PC-9 (cell line): ENCODE results near the gene RNF146. TPM values are rescaled to one million over a fixed set of nuclear protein-coding genes. Genes with fewer than 3 reads are reported as not detected.
A peak's percentile ranks its signal among the peaks of the same experiment; 100 is the strongest.

Source experiments
- BruUV-seq: library from RNA; stranded (reverse); fragments of 400-500 nt; replicated peaks from 2 replicates; lab custom pipeline; 2021; lab: Mats Ljungman, UMichigan
- CTCF ChIA-PET: fragments of 300-600 bp; sonication (Branson Sonifier 250); formaldehyde crosslinking; loops from one replicate; lab custom pipeline; 2022; ENCODE audit warnings: antibody characterized with exemption; lab: Charles Lee
- POLR2A ChIA-PET: fragments of 300-600 bp; sonication (Branson Sonifier 250); formaldehyde crosslinking; loops from one replicate; lab custom pipeline; 2022; ENCODE audit warnings: antibody characterized with exemption; ENCODE audit not compliant: unreplicated experiment; lab: Charles Lee
- DNase-seq, 2 experiments: peaks; one replicate each; pipeline versions ENCODE4 v3.0.0 to v3.0.0-alpha.2; 2015 to 2022; ENCODE audit warnings: mixed read lengths in 1 of 2
- H2AFZ ChIP-seq: fragments of 200-600 bp; sonication (generic); 2 replicates; pipeline ENCODE4 v1.8.1; 2017; ENCODE audit warnings: antibody characterized with exemption
- H3F3A ChIP-seq: fragments of 200-600 bp; sonication (generic); 2 replicates; pipeline ENCODE4 v1.8.1; 2017; ENCODE audit warnings: antibody characterized with exemption, mild to moderate bottlenecking, low read depth; ENCODE audit not compliant: insufficient read depth
- H3K27ac ChIP-seq: fragments of 200-600 bp; sonication (generic); 2 replicates; pipeline ENCODE4 v1.6.1; 2016; ENCODE audit warnings: mixed run types
- H3K27me3 ChIP-seq: fragments of 200-600 bp; sonication (generic); 2 replicates; pipeline ENCODE4 v1.6.1; 2016; ENCODE audit warnings: low read depth, mixed run types; ENCODE audit not compliant: insufficient read depth
- H3K36me3 ChIP-seq: fragments of 200-600 bp; sonication (generic); 2 replicates; pipeline ENCODE4 v1.6.1; 2016; ENCODE audit warnings: low read depth, mixed run types
- H3K4me1 ChIP-seq: fragments of 200-600 bp; sonication (generic); replicated peaks from 2 replicates; pipeline ENCODE4 v1.6.1; 2016; ENCODE audit warnings: mixed run types; ENCODE audit not compliant: insufficient read depth
- H3K4me2 ChIP-seq: fragments of 200-600 bp; sonication (generic); 2 replicates; pipeline ENCODE4 v1.6.1; 2017; ENCODE audit warnings: mixed run types
- H3K4me3 ChIP-seq: fragments of 200-600 bp; sonication (generic); 2 replicates; pipeline ENCODE4 v1.6.1; 2016; ENCODE audit warnings: mixed run types
- H3K79me2 ChIP-seq: fragments of 200-600 bp; sonication (generic); 2 replicates; pipeline ENCODE4 v1.6.1; 2017; ENCODE audit warnings: low read depth, mixed run types
- H3K9me2 ChIP-seq: fragments of 200-600 bp; sonication (generic); 2 replicates; pipeline ENCODE4 v1.8.1; 2017; ENCODE audit warnings: mild to moderate bottlenecking; ENCODE audit not compliant: insufficient read depth
- H3K9me3 ChIP-seq: fragments of 200-600 bp; sonication (generic); 2 replicates; pipeline ENCODE4 v1.8.1; 2016; ENCODE audit warnings: low read depth; ENCODE audit not compliant: insufficient read depth
- H4K20me1 ChIP-seq: fragments of 200-600 bp; sonication (generic); 2 replicates; pipeline ENCODE4 v1.8.1; 2017; ENCODE audit not compliant: insufficient read depth
- CTCF ChIP-seq: fragments of 200-600 bp; sonication (generic); conservative IDR thresholded peaks from 2 replicates; pipeline ENCODE4 v1.6.1; 2017; ENCODE audit warnings: mixed run types, antibody characterized with exemption, mild to moderate bottlenecking, moderate library complexity
- EZH2 ChIP-seq: fragments of 200-600 bp; sonication (generic); IDR thresholded peaks from 2 replicates; pipeline ENCODE4 v1.8.0; 2017; ENCODE audit warnings: antibody characterized with exemption, low read depth
- intact Hi-C: fragments of 100-400 bp; cut with micrococcal nuclease; formaldehyde crosslinking; loops from one replicate; pipeline ENCODE4 v1.10.0; 2022; ENCODE audit not compliant: unreplicated experiment
- total RNA-seq: library from RNA; stranded (reverse); gene quantifications from 2 replicates; pipeline ENCODE4 v1.2.3, GENCODE V29; 2021

Gene RNF146
- total RNA-seq, 1 experiment from 2014 or later: 28.6 TPM

- H3K36me3 ChIP-seq: peaks cover 33% of the 10 kb centered on the region
- no peaks in the 10 kb centered on the region for H3K4me1 ChIP-seq
- H3F3A ChIP-seq: peaks cover 4% of the 10 kb centered on the region; the same call in 1 of the 2 replicates
- POLR2A ChIA-PET: no interaction called here
- TF ChIP-seq CTCF (no peak), EZH2 (no peak)
- no peaks in the 10 kb centered on the region for H3K9me3 ChIP-seq
- no TSS peak for BruUV-seq
- no peak overlapping the region for H3K27ac ChIP-seq
- no peak overlapping the region for H3K4me2 ChIP-seq
- H3K9me2 ChIP-seq: 0 out of 2 replicates have a peak, but pooled peaks cover 4% of the 10 kb centered on the region
- peaks cover 10% of the 10 kb centered on the region; the same call in 1 of the 2 replicates for H3K79me2 ChIP-seq
- no peak overlapping the region for H3K4me3 ChIP-seq
- peaks cover 15% of the 10 kb centered on the region; the same call in 1 of the 2 replicates for H4K20me1 ChIP-seq
- H2AFZ ChIP-seq: no peak overlapping the region
- CTCF ChIA-PET: interaction anchor here (0.5 kb wide), 1 partner anchor 1307 kb away, joined by 6 read pairs; no protein-coding TSS in a partner anchor
- no peaks in the 10 kb centered on the region for H3K27me3 ChIP-seq
- intact Hi-C loops: no loop called here
- no peak for DNase-seq
Observed at GRCh38 chr6:127282184-127282583, 15.5 kb downstream of the RNF146 start.

- POLR2A ChIA-PET: no interaction called here
- intact Hi-C loops: no loop called here
- no peak overlapping the region for H2AFZ ChIP-seq
- TF ChIP-seq CTCF (no peak), EZH2 (no peak)
- H3K79me2 ChIP-seq: no peaks in the 10 kb centered on the region
- H3K9me3 ChIP-seq: no peaks in the 10 kb centered on the region
- H3K4me3 ChIP-seq: no peak overlapping the region
- H3F3A ChIP-seq: peaks cover 4% of the 10 kb centered on the region
- H3K36me3 ChIP-seq: peaks cover 60% of the 10 kb centered on the region
- BruUV-seq: no TSS peak
- DNase-seq: no peak
- no peak overlapping the region for H3K4me2 ChIP-seq
- CTCF ChIA-PET: no interaction called here
- H3K27me3 ChIP-seq: no peaks in the 10 kb centered on the region
- H3K27ac ChIP-seq: 0 out of 2 replicates have a peak overlapping the region, but pooled peaks have one; percentile 0
- no peaks in the 10 kb centered on the region for H3K4me1 ChIP-seq
- peaks cover 4% of the 10 kb centered on the region; the same call in 1 of the 2 replicates for H3K9me2 ChIP-seq
- peaks cover 5% of the 10 kb centered on the region; the same call in 1 of the 2 replicates for H4K20me1 ChIP-seq
Observed at GRCh38 chr6:127288705-127289104, 22.0 kb downstream of the RNF146 start.

- intact Hi-C loops: no loop called here
- Histone ChIP-seq H3K4me1 (no peaks in the 10 kb centered on the region), H3K4me3 (no peak overlapping the region), H3K79me2 (no peaks in the 10 kb centered on the region), H2AFZ (no peak overlapping the region), H4K20me1 (peaks cover 5% of the 10 kb centered on the region; the same call in 1 of the 2 replicates), H3K4me2 (no peak overlapping the region), H3K27me3 (no peaks in the 10 kb centered on the region), H3K36me3 (peaks cover 63% of the 10 kb centered on the region), H3F3A (no peaks in the 10 kb centered on the region; the same call in none of the 2 replicates), H3K9me2 (no peaks in the 10 kb centered on the region; the same call in 1 of the 2 replicates), H3K9me3 (no peaks in the 10 kb centered on the region), H3K27ac (no peak overlapping the region)
- no TSS peak for BruUV-seq
- no peak for TF ChIP-seq CTCF
- no peak for TF ChIP-seq EZH2
- DNase-seq: no peak
- CTCF ChIA-PET: no interaction called here
- POLR2A ChIA-PET: no interaction called here
Observed at GRCh38 chr6:127289934-127290333, 23.3 kb downstream of the RNF146 start.
